ENCODE measurements around the gene MYH9.

MYH9 gene

GRCh38 chr22:36366291-36366708, 21.5 kb downstream of the MYH9 start (continued):
- 0 out of 2 replicates have a peak, but pooled peaks have one; percentile 10 for TF ChIP-seq ZIC2 (tag by site-specific recombination; IDR thresholded peaks at IDR 0.05)
- TF ChIP-seq AEBP2 (tag by site-specific recombination; IDR thresholded peaks at IDR 0.05; ENCODE audit: borderline replicate concordance): no peak
- TF ChIP-seq GLIS2 (tag by site-specific recombination; IDR thresholded peaks at IDR 0.05): peak; percentile 52; the same call in 1 of the 2 replicates
- TF ChIP-seq WT1 (tag by site-specific recombination; IDR thresholded peaks at IDR 0.05): 0 out of 2 replicates have a peak, but pooled peaks have one; percentile 44
- peak; percentile 54; the same call in 1 of the 2 replicates for TF ChIP-seq KLF16 (tag by site-specific recombination; IDR thresholded peaks at IDR 0.05)
- peak; percentile 46; the same call in 1 of the 2 replicates for TF ChIP-seq PRDM1 (tag by site-specific recombination; IDR thresholded peaks at IDR 0.05)
- TF ChIP-seq ZNF426 (tag by site-specific recombination; IDR thresholded peaks at IDR 0.05): no peak

- H3K36me3 ChIP-seq (ENCODE audit: control insufficient read depth in 2 of 2, insufficient read depth in 1 of 2, low read length in 2 of 2): peaks cover 0 to 7% of the 10 kb centered on the region in 2 experiments; a peak in 1 of 3 replicates
- CTCF ChIA-PET: interaction anchor here (0.6 to 1.5 kb wide), 7 partner anchors 12 to 106 kb away, joined by 3 to 8 read pairs (median 3); no protein-coding TSS in a partner anchor
- no peak for TF ChIP-seq ZNF335 (tag by site-specific recombination; conservative IDR thresholded peaks at IDR 0.05)
- TF ChIP-seq ZNF670 (tag by site-specific recombination; IDR thresholded peaks at IDR 0.05; ENCODE audit: low read depth): no peak
- TF ChIP-seq ZNF398 (tag by site-specific recombination; IDR thresholded peaks at IDR 0.05): peak; percentile 50
- no peak for TF ChIP-seq HOXC10 (CRISPR knock-in tag; IDR thresholded peaks at IDR 0.05)
- peak; percentile 81 for TF ChIP-seq ZNF223 (tag by site-specific recombination; IDR thresholded peaks at IDR 0.05)
- no peak for TF ChIP-seq ZNF510 (tag by site-specific recombination; IDR thresholded peaks at IDR 0.05; ENCODE audit: insufficient replicate concordance)
- TF ChIP-seq SCRT2 (tag by site-specific recombination; IDR thresholded peaks at IDR 0.05): no peak
- no peak for TF ChIP-seq ZBTB8A (tag by site-specific recombination; IDR thresholded peaks at IDR 0.05)
- TF ChIP-seq ZNF174 (tag by site-specific recombination; IDR thresholded peaks at IDR 0.05): no peak
- TF ChIP-seq ZSCAN16 (tag by site-specific recombination; IDR thresholded peaks at IDR 0.05): no peak
- no peak for TF ChIP-seq ZNF626 (tag by site-specific recombination; IDR thresholded peaks at IDR 0.05)
- no peak for TF ChIP-seq ZNF701 (tag by site-specific recombination; IDR thresholded peaks at IDR 0.05)
- no peak for TF ChIP-seq ZNF529 (tag by site-specific recombination; IDR thresholded peaks at IDR 0.05; ENCODE audit: insufficient replicate concordance)
- peak; percentile 47 for TF ChIP-seq WT1 (tag by site-specific recombination; IDR thresholded peaks at IDR 0.05)
- TF ChIP-seq, protein P1, sequence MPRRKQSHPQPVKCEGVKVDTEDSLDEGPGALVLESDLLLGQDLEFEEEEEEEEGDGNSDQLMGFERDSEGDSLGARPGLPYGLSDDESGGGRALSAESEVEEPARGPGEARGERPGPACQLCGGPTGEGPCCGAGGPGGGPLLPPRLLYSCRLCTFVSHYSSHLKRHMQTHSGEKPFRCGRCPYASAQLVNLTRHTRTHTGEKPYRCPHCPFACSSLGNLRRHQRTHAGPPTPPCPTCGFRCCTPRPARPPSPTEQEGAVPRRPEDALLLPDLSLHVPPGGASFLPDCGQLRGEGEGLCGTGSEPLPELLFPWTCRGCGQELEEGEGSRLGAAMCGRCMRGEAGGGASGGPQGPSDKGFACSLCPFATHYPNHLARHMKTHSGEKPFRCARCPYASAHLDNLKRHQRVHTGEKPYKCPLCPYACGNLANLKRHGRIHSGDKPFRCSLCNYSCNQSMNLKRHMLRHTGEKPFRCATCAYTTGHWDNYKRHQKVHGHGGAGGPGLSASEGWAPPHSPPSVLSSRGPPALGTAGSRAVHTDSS (tag by site-specific recombination; IDR thresholded peaks at IDR 0.05): no peak
- no peak for TF ChIP-seq KLF7 (tag by site-specific recombination; IDR thresholded peaks at IDR 0.05; ENCODE audit: borderline replicate concordance)
- no peak for TF ChIP-seq ZFP69B (tag by site-specific recombination; IDR thresholded peaks at IDR 0.05)
- TF ChIP-seq ZNF266 (tag by site-specific recombination; IDR thresholded peaks at IDR 0.05; ENCODE audit: low read depth): no peak
- no peak for TF ChIP-seq PRDM6 (tag by site-specific recombination; IDR thresholded peaks at IDR 0.05)
- no peak for TF ChIP-seq ZNF658 (tag by site-specific recombination; IDR thresholded peaks at IDR 0.05)
- no peak for TF ChIP-seq ZNF140 (tag by site-specific recombination; IDR thresholded peaks at IDR 0.05)
- TF ChIP-seq ZBTB26 (tag by site-specific recombination; optimal IDR thresholded peaks at IDR 0.05): no peak
- TF ChIP-seq ZNF202 (tag by site-specific recombination; IDR thresholded peaks at IDR 0.05; ENCODE audit: borderline replicate concordance): no peak
These were observed 22.8 kb downstream of the MYH9 start for GRCh38 chr22:36365020-36365411.

More at GRCh38 chr22:36365020-36365411, 22.8 kb downstream of the MYH9 start:
- POLR2A ChIA-PET: interaction anchor here (0.7 to 1.6 kb wide), 8 partner anchors 12 to 79 kb away, joined by 3 to 13 read pairs (median 6); partner anchors contain the start of gene MYH9
- Histone ChIP-seq H3K9me3 (ENCODE audit: control insufficient read depth, insufficient read depth, low read depth, low read length) (no peaks in the 10 kb centered on the region), H3K4me1 (ENCODE audit: control insufficient read depth, insufficient read depth, low read length) (peaks cover 57% of the 10 kb centered on the region), H3K4me3 (ENCODE audit: low read depth, low read length) (no peak overlapping the region), H3K27ac (ENCODE audit: extremely low read depth, low read depth, low read length) (no peak overlapping the region)

Measured in HEK293 (cell line).